ENCODE data around the gene ACP2. TPM values are rescaled to one million over a fixed set of nuclear protein-coding genes. Genes with fewer than 3 reads are reported as not detected.
A peak's percentile ranks its signal among the peaks of the same experiment; 100 is the strongest.

ACP2 gene
- total and polyA plus RNA-seq, 10 of the 15 experiments (the other 5 are each of a cell fraction or from before 2014, with no cell fraction given) = 0.98 to 11.7 (median 7.4) TPM

DNA sequence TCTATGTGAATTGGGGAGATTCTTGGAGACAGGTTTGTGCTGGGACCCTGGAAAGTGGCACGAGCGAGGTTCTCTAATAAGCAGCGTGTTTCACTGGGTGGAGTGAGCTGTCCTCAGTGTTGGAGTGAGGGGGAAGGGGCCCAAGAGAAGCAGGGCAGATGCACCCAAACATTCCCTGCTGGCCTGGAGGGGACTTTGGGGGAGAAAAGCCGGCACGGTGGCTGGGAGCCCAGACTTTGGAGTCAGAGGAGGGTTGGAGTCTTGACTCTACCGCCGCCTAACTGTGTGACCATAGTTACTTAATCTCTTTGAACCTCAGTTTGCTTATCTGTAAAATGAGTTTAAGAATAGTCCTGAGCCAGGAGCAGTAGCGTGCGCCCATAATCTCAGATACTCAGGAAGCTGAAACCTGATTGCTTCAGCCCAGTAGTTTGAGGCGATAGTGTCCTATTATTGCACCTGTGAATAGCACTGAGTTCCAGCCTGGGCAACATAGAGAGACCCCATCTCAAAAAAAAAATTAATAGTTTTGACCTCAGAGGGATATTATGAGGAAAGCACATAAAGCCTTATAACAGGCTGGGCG is 9.8 kb upstream of the ACP2 start (continued):
- TF ChIP-seq KLF5 (IDR thresholded peaks at IDR 0.05; ENCODE audit: partially characterized antibody) = no peak
- TF ChIP-seq RAD21 (IDR thresholded peaks at IDR 0.05; ENCODE audit: insufficient read depth, low read depth, low read length) = no peak
- no peak for TF ChIP-seq PAX8 (IDR thresholded peaks at IDR 0.05)
- TF ChIP-seq KDM1A (IDR thresholded peaks at IDR 0.05; ENCODE audit: borderline replicate concordance) = no peak
- TF ChIP-seq SMC3 (IDR thresholded peaks at IDR 0.05; ENCODE audit: borderline replicate concordance, low read length) = no peak

DNA sequence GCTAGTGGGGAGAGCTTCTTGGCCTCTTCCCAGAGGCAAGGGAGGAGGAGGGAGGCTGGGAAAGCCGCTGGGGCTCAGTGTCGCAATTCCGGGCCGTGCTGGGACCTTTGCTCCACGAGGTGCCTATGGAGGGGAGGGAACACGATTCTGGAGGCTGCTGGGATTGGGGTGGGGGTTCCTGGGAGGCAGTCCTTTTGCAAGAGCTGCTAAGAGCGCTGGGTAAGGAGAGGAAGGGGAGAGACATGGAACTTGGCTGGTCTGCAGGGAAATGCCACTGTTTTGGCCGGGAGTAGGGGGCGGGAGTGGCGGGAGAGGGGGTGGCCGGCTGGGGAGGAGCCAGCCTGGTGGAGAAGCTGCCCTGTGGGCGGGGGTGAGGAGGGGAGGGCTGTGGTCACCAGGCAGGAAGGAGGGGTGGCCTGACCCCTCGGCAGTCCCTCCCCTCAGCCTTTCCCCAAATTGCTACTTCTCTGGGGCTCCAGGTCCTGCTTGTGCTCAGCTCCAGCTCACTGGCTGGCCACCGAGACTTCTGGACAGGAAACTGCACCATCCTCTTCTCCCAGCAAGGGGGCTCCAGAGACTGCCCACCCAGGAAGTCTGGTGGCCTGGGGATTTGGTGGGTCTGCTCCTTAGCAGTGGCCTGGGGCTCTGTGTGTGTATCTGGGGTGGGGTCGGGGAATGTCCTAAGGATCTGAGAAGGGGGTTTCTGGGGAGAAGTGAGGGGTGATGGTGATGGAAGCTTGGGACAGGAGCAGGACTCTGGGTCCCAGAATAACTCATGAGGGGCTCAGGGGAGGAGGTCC is 9.1 kb upstream of the ACP2 start, which contains the start of gene NR1H3:
TSS of gene NR1H3 (plus strand) at position 480 of the 800 bp plus-strand sequence. CDS start 1,221 bp downstream, outside the sequence.
- no peak for DNase-seq (ENCODE audit: low read depth, low spot score)
- Histone ChIP-seq H3K27ac (ENCODE audit: control insufficient read depth, insufficient read depth) (no peak within 1 kb of the TSS), H3K4me2 (ENCODE audit: control insufficient read depth, insufficient read depth) (no peak within 1 kb of the TSS), H2AFZ (ENCODE audit: control insufficient read depth, low read depth, low read length) (no peak within 1 kb of the TSS), H3K36me3 (ENCODE audit: control insufficient read depth in 2 of 2, insufficient read depth in 2 of 2, low read length in 1 of 2) (no peaks in the 10 kb centered on the region), H4K20me1 (ENCODE audit: control insufficient read depth, insufficient read depth) (no peaks in the 10 kb centered on the region), H3K9me3 (replicated peaks; ENCODE audit: control insufficient read depth, insufficient read depth, low read length) (no peaks in the 10 kb centered on the region), H3K9ac (ENCODE audit: control insufficient read depth, insufficient read depth, low read length) (no peak within 1 kb of the TSS), H3K27me3 (replicated peaks in 1 of 2; ENCODE audit: control insufficient read depth in 2 of 2, insufficient read depth in 2 of 2, low read length in 1 of 2) (no peaks in the 10 kb centered on the region), H3K4me1 (ENCODE audit: control insufficient read depth, insufficient read depth, low read length) (no peaks in the 10 kb centered on the region), H3K79me2 (ENCODE audit: control insufficient read depth, insufficient read depth, low read length) (no peaks in the 10 kb centered on the region), H3K4me3 (no peak within 1 kb of the TSS)
- in situ Hi-C loops (cut with MboI) = no loop called here
- POLR2A ChIA-PET = interaction anchor here (1.0 kb wide), 1 partner anchor 9 kb away, joined by 3 read pairs; no protein-coding TSS in a partner anchor
- TF ChIP-seq RAD21 (IDR thresholded peaks at IDR 0.05; ENCODE audit: insufficient read depth, low read depth, low read length) (peak; percentile 54), SMC3 (IDR thresholded peaks at IDR 0.05; ENCODE audit: borderline replicate concordance, low read length) (peak; percentile 8; the same call in 1 of the 2 replicates), ZNF217 (IDR thresholded peaks at IDR 0.05) (no peak), EGR1 (IDR thresholded peaks at IDR 0.05; ENCODE audit: borderline replicate concordance in 1 of 2, low read depth in 2 of 2, low read length in 2 of 2) (peak in 1 of 2 experiments; percentile 7; a peak in 1 of 3 replicates)
- TF ChIP-seq, protein P1, sequence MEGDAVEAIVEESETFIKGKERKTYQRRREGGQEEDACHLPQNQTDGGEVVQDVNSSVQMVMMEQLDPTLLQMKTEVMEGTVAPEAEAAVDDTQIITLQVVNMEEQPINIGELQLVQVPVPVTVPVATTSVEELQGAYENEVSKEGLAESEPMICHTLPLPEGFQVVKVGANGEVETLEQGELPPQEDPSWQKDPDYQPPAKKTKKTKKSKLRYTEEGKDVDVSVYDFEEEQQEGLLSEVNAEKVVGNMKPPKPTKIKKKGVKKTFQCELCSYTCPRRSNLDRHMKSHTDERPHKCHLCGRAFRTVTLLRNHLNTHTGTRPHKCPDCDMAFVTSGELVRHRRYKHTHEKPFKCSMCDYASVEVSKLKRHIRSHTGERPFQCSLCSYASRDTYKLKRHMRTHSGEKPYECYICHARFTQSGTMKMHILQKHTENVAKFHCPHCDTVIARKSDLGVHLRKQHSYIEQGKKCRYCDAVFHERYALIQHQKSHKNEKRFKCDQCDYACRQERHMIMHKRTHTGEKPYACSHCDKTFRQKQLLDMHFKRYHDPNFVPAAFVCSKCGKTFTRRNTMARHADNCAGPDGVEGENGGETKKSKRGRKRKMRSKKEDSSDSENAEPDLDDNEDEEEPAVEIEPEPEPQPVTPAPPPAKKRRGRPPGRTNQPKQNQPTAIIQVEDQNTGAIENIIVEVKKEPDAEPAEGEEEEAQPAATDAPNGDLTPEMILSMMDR (IDR thresholded peaks at IDR 0.05 in 2 of 3, conservative IDR thresholded peaks at IDR 0.05 in 1 of 3; ENCODE audit: control insufficient read depth in 2 of 3, extremely low read depth in 1 of 3, insufficient read depth in 1 of 3, low read depth in 3 of 3, low read length in 3 of 3) = peak in 2 of 3 experiments; percentile 22 to 43; a peak in 3 of 6 replicates
- SMC1A ChIA-PET (ENCODE audit: uncharacterized antibody, unreplicated experiment) = interaction anchor here (0.9 to 2.8 kb wide), 6 partner anchors 9 to 197 kb away, joined by 3 to 35 read pairs (median 4); partner anchors contain the start of genes ACP2 and ARFGAP2
- CTCF ChIA-PET = interaction anchor here (1.1 to 3.6 kb wide), 11 partner anchors 9 to 168 kb away, joined by 3 to 33 read pairs (median 5); partner anchors contain the start of genes ACP2, DDB2, MADD and PACSIN3
- peak; percentile 45; the same call in 2 of the 3 replicates for ATAC-seq
- BruUV-seq (replicated peaks) = no TSS peak
- 40% methylated on average over 10 of the region's 15 CpGs for WGBS (ENCODE audit: insufficient coverage, insufficient replicate concordance, low lambda C conversion rate, missing lambda C conversion rate)
- no peak for FAIRE-seq
- RAD21 ChIA-PET (ENCODE audit: unreplicated experiment) = interaction anchor here (2.7 kb wide), 2 partner anchors 43 to 154 kb away, joined by 11 to 16 read pairs; partner anchors contain the start of gene DDB2
- intact Hi-C loops (cut with micrococcal nuclease; ENCODE audit: unreplicated experiment) = no loop called here

Data from GM12878 (cell line).